MM.1S (cell line): ENCODE measurements around the gene KCNQ1.

Experiments used
- CTCF ChIP-seq: fragments of 300-600 bp; sonication (generic); IDR thresholded peaks from 2 replicates; pipeline ENCODE4 v1.5.1; 2016; ENCODE audit warnings: antibody characterized with exemption, low read length, mixed read lengths
- EZH2 ChIP-seq: fragments of 300-600 bp; sonication (generic); optimal IDR thresholded peaks from 2 replicates; pipeline ENCODE3; 2017; ENCODE audit warnings: low read depth, mild to moderate bottlenecking, antibody characterized with exemption, low read length, mixed read lengths
- EZH2phosphoT487 ChIP-seq: fragments of 300-600 bp; sonication (generic); IDR thresholded peaks from 2 replicates; pipeline ENCODE4 v1.6.1; 2018; ENCODE audit warnings: antibody characterized with exemption, low read length

DNA sequence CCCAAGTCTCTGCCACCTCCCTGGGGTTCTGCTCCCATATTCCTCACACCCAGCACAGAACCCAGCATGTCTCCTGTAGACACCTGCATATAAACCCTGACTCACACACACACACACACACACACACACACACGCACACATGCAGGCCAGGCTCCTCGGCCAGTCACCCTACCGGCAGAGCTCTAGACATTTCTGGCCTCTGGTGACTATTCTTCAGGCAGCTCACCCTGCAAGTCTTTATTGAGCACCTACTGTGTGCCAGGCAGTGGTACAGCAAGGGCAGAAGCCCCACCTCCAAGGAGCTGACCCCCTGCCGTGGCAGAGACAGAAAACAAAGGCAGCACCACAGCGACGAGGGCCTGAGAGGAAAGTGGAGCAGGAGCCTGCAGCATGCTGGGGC lies 390.5 kb downstream of the KCNQ1 start:
- TF ChIP-seq CTCF (no peak), EZH2 (no peak), EZH2phosphoT487 (no peak)
